Liver (tissue), 3 donors: ENCODE data around the gene PARVG.

Source experiments
- ATF3 ChIP-seq: IDR thresholded peaks from 2 replicates; pipeline ENCODE4 v1.6.1; 2016; ENCODE audit warnings: antibody characterized with exemption
- CTCF ChIP-seq: fragments of 150-350 bp; IDR thresholded peaks from 2 replicates; pipeline ENCODE4 v1.5.1; 2017; ENCODE audit warnings: improper control_type of control experiment, low read depth, low read length; ENCODE audit not compliant: missing input control
- EGR1 ChIP-seq, 2 donors: IDR thresholded peaks; 2 replicates each; pipeline ENCODE4 v1.6.1; 2016 to 2018; ENCODE audit warnings: antibody characterized with exemption in 2 of 2, low read depth in 2 of 2
- FOXA1 ChIP-seq: IDR thresholded peaks from 2 replicates; pipeline ENCODE4 v1.6.1; 2016; ENCODE audit warnings: antibody characterized with exemption
- JUND ChIP-seq, 2 donors: IDR thresholded peaks; 2 replicates each; pipeline ENCODE4 v1.6.1; 2016; ENCODE audit warnings: antibody characterized with exemption in 2 of 2
- MAX ChIP-seq: IDR thresholded peaks from 2 replicates; pipeline ENCODE4 v1.6.1; 2016; ENCODE audit warnings: antibody characterized with exemption
- RAD21 ChIP-seq, 2 donors: IDR thresholded peaks; 2 replicates each; pipeline ENCODE4 v1.6.1; 2016; ENCODE audit warnings: antibody characterized with exemption in 2 of 2, mild to moderate bottlenecking in 2 of 2
- RXRA ChIP-seq, 2 donors: IDR thresholded peaks; 2 replicates each; pipeline ENCODE4 v1.6.1; 2017 to 2018; ENCODE audit warnings: antibody characterized with exemption in 2 of 2, mild to moderate bottlenecking in 1 of 2
- SP1 ChIP-seq: IDR thresholded peaks from 2 replicates; pipeline ENCODE4 v1.6.1; 2018; ENCODE audit warnings: antibody characterized with exemption, mild to moderate bottlenecking
- TAF1 ChIP-seq: conservative IDR thresholded peaks from 2 replicates; pipeline ENCODE4 v1.6.1; 2016; ENCODE audit warnings: antibody characterized with exemption, mild to moderate bottlenecking
- YY1 ChIP-seq: IDR thresholded peaks from 2 replicates; pipeline ENCODE4 v1.6.1; 2016; ENCODE audit warnings: antibody characterized with exemption, mild to moderate bottlenecking
- ZBTB33 ChIP-seq: IDR thresholded peaks from 2 replicates; pipeline ENCODE4 v1.6.1; 2016; ENCODE audit warnings: antibody characterized with exemption
- donor health status: healthy.
- donor health status: healthy.

GRCh38 chr22:44242946-44243724 lies 62.4 kb downstream of the PARVG start:
- TF ChIP-seq CTCF (no peak), TAF1 (no peak), ZBTB33 (no peak), SP1 (no peak), MAX (no peak), FOXA1 (no peak), ATF3 (no peak), JUND (IDR thresholded peaks at IDR 0.05) (no peak), RAD21 (IDR thresholded peaks at IDR 0.05) (no peak), YY1 (no peak), RXRA (IDR thresholded peaks at IDR 0.05) (no peak), EGR1 (IDR thresholded peaks at IDR 0.05; ENCODE audit: low read depth in 2 of 2) (no peak)
